OCI-LY7 (cell line): ENCODE measurements around the gene MYL3.

Experiments
- CTCF ChIP-seq: fragments of 200-600 bp; sonication (generic); conservative IDR thresholded peaks from 2 replicates; pipeline ENCODE4 v1.5.1; 2014; ENCODE audit warnings: mild to moderate bottlenecking, antibody characterized with exemption, low read length, moderate library complexity, mixed read lengths
- EZH2phosphoT487 ChIP-seq: fragments of 200-600 bp; sonication (generic); IDR thresholded peaks from 2 replicates; pipeline ENCODE4 v1.6.1; 2018; ENCODE audit warnings: low read depth, borderline replicate concordance, mild to moderate bottlenecking, mixed run types, antibody characterized with exemption, low read length, moderate library complexity, mixed read lengths

- TF ChIP-seq CTCF, result no peak
- TF ChIP-seq EZH2phosphoT487, result no peak
These were observed 24.8 kb upstream of the MYL3 start for GRCh38 chr3:46887980-46888494.
